Suprapubic skin (tissue), 4 donors: ENCODE data around the gene ZNF527. TPM values are rescaled to one million over a fixed set of nuclear protein-coding genes. Genes with fewer than 3 reads are reported as not detected.
A peak's percentile ranks its signal among the peaks of the same experiment; 100 is the strongest.
"Not testable (repeated sequence)": the region's sequence is repeated elsewhere in the genome, so short reads cannot be mapped to it uniquely, and the experiment has no call there.

Source experiments
- DNase-seq, 2 donors: peaks; one replicate each; pipeline ENCODE4 v3.0.0-alpha.2; 2019; ENCODE audit warnings: low spot score in 2 of 2
- H3K27ac ChIP-seq: fragments of 200-600 bp; sonication (generic); one replicate; pipeline ENCODE4 v1.5.1; 2019
- H3K27me3 ChIP-seq: fragments of 200-600 bp; sonication (generic); one replicate; pipeline ENCODE4 v1.5.1; 2019
- H3K36me3 ChIP-seq: fragments of 200-600 bp; sonication (generic); one replicate; pipeline ENCODE4 v1.5.1; 2019
- H3K4me1 ChIP-seq: fragments of 200-600 bp; sonication (generic); one replicate; pipeline ENCODE4 v1.5.1; 2019
- H3K4me3 ChIP-seq: fragments of 200-600 bp; sonication (generic); one replicate; pipeline ENCODE4 v1.5.1; 2019; ENCODE audit warnings: mild to moderate bottlenecking
- H3K9me3 ChIP-seq: fragments of 200-600 bp; sonication (generic); one replicate; pipeline ENCODE4 v1.5.1; 2019
- EP300 ChIP-seq: sonication (generic); formaldehyde crosslinking; IDR thresholded peaks from one replicate; pipeline ENCODE4 v1.6.1; 2017; ENCODE audit warnings: antibody characterized with exemption
- POLR2A ChIP-seq, 2 donors: fragments of 450-650 bp; IDR thresholded peaks; one replicate each; pipeline ENCODE4 v1.6.1; 2017; ENCODE audit warnings: antibody characterized with exemption in 2 of 2, mild to moderate bottlenecking in 2 of 2, moderate library complexity in 2 of 2
- POLR2AphosphoS5 ChIP-seq, 3 donors: sonication (generic); formaldehyde crosslinking; IDR thresholded peaks; one replicate each; pipeline ENCODE4 v1.6.1; 2017; ENCODE audit warnings: antibody characterized with exemption in 3 of 3
- WGBS: methylation state at CpG from one replicate; pipeline ENCODE4 v1.1.5; 2018; 5-methylcytosine and 5-hydroxymethylcytosine counted together
- total RNA-seq, 4 donors: library from RNA; depleted of rRNA; stranded (reverse); fragments of >200 nt; gene quantifications; one replicate each; pipeline ENCODE4 v1.1.0, GENCODE V29; 2016
- TF ChIP-seq, protein P1 (sequence below), 2 donors: fragments of 200-600 bp in 1 of 2; fragments of 450-650 bp in 1 of 2; sonication (generic) in 1 of 2; IDR thresholded peaks; one replicate each; pipeline ENCODE4 v1.5.1; 2016 to 2019; ENCODE audit warnings: antibody characterized with exemption in 2 of 2, mild to moderate bottlenecking in 1 of 2, moderate library complexity in 1 of 2

Gene ZNF527
- total RNA-seq, 4 donors from 2014 or later, result 2.9 to 10.5 (median 5.6) TPM

DNA sequence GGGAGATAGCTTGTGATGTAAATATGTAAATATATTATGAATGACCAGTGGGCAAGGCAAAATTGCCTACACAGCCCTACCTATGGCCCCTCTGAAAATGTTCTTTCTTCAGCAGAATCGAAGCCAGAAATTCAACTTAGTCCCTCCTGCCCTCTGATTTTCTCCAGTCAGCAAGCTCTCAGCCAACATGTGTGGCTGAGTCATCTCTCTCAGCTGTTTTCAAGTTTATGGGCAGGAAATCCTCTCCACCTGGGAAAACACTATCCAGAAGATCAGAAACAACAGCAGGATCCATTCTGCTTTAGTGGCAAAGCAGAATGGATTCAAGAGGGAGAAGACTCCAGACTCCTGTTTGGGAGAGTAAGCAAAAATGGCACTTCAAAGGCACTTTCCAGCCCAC lies 8.9 kb upstream of the ZNF527 start:
- WGBS, result 59% methylated on average over 1 of the region's 1 CpG
- DNase-seq, result no peak
- Histone ChIP-seq H3K36me3 (peaks cover 72% of the 10 kb centered on the region), H3K9me3 (peaks cover 13% of the 10 kb centered on the region), H3K4me1 (no peaks in the 10 kb centered on the region), H3K4me3 (no peak overlapping the region), H3K27me3 (no peaks in the 10 kb centered on the region), H3K27ac (no peak overlapping the region)
- TF ChIP-seq, protein P1, sequence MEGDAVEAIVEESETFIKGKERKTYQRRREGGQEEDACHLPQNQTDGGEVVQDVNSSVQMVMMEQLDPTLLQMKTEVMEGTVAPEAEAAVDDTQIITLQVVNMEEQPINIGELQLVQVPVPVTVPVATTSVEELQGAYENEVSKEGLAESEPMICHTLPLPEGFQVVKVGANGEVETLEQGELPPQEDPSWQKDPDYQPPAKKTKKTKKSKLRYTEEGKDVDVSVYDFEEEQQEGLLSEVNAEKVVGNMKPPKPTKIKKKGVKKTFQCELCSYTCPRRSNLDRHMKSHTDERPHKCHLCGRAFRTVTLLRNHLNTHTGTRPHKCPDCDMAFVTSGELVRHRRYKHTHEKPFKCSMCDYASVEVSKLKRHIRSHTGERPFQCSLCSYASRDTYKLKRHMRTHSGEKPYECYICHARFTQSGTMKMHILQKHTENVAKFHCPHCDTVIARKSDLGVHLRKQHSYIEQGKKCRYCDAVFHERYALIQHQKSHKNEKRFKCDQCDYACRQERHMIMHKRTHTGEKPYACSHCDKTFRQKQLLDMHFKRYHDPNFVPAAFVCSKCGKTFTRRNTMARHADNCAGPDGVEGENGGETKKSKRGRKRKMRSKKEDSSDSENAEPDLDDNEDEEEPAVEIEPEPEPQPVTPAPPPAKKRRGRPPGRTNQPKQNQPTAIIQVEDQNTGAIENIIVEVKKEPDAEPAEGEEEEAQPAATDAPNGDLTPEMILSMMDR (IDR thresholded peaks at IDR 0.05), result no peak
- no peak for TF ChIP-seq EP300
- no peak for TF ChIP-seq POLR2AphosphoS5 (IDR thresholded peaks at IDR 0.05)
- TF ChIP-seq POLR2A (IDR thresholded peaks at IDR 0.05), result no peak

DNA sequence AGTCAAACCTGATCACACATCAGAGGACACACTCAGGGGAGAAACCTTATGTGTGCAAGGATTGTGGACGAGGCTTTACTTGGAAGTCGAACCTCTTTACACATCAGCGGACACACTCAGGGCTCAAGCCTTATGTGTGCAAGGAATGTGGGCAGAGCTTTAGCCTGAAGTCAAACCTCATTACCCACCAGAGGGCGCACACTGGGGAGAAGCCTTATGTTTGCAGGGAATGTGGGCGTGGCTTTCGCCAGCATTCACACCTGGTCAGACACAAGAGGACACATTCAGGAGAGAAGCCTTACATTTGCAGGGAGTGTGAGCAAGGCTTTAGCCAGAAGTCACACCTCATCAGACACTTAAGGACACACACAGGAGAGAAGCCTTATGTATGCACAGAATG lies 8.2 kb upstream of the ZNF527 start:
- Histone ChIP-seq H3K9me3 (peaks cover 12% of the 10 kb centered on the region), H3K27ac (no peak overlapping the region), H3K27me3 (no peaks in the 10 kb centered on the region), H3K36me3 (peaks cover 65% of the 10 kb centered on the region), H3K4me1 (no peaks in the 10 kb centered on the region), H3K4me3 (no peak overlapping the region)
- WGBS, result 97% methylated on average over 6 of the region's 6 CpGs
- TF ChIP-seq POLR2A (IDR thresholded peaks at IDR 0.05) (no peak), EP300 (no peak)
- DNase-seq, result no peak

GRCh38 chr19:37370386-37370879 lies 466 bp upstream of the ZNF527 start:
- peak overlapping the region; percentile 70 for H3K4me3 ChIP-seq
- DNase-seq, result peak in 1 of 2 donors; percentile 63
- peak overlapping the region; percentile 78 for H3K27ac ChIP-seq
- peaks cover 17% of the 10 kb centered on the region for H3K4me1 ChIP-seq
- WGBS, result 27% methylated on average over 7 of the region's 18 CpGs
- not testable (repeated sequence) for H3K9me3 ChIP-seq, H3K27me3 ChIP-seq
- H3K36me3 ChIP-seq, result peaks cover 18% of the 10 kb centered on the region
- peak in 1 of 2 donors; percentile 21 for TF ChIP-seq POLR2A (IDR thresholded peaks at IDR 0.05)

DNA sequence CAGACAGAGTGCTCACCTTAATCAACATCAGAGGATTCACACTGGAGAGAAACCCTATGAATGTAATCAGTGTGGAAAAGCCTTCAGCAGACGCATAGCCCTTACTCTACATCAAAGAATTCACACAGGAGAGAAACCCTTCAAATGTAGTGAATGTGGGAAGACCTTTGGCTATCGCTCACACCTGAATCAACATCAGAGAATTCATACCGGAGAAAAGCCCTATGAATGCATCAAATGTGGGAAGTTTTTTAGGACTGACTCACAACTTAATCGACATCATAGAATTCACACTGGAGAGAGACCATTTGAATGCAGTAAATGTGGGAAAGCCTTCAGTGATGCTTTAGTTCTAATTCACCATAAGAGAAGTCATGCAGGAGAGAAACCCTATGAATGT lies 18.3 kb downstream of the ZNF527 start:
- TF ChIP-seq POLR2A (IDR thresholded peaks at IDR 0.05), result no peak
- TF ChIP-seq, protein P1 (IDR thresholded peaks at IDR 0.05), result no peak
- TF ChIP-seq POLR2AphosphoS5 (IDR thresholded peaks at IDR 0.05), result no peak
- TF ChIP-seq EP300, result no peak
- H3K4me3 ChIP-seq, result no peak overlapping the region
- no peaks in the 10 kb centered on the region for H3K27me3 ChIP-seq
- DNase-seq, result no peak
- H3K9me3 ChIP-seq, result peaks cover 49% of the 10 kb centered on the region
- 98% methylated on average over 4 of the region's 4 CpGs for WGBS
- no peak overlapping the region for H3K27ac ChIP-seq
- peaks cover 54% of the 10 kb centered on the region for H3K36me3 ChIP-seq
- H3K4me1 ChIP-seq, result no peaks in the 10 kb centered on the region

DNA sequence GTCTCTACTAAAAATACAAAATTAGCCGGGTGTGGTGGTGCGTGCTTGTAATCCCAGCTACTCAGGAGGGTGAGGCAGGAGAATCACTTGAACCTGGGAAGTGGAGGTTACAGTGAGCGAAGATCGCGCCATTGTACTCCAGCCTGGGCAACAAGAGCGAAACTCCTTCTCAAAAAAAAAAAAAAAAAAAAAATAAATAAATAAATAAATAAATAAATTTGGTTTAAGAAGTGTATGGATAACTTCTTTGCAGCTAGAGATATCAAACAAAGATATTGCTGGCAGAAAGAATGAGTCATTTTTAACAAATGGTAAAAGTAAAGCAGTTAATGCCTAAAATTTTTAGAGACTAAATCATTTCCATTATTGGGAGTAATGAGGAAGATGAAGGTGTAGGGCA lies 20.5 kb downstream of the ZNF527 start:
- H3K9me3 ChIP-seq, result peaks cover 61% of the 10 kb centered on the region
- H3K4me1 ChIP-seq, DNase-seq, H3K27me3 ChIP-seq, H3K4me3 ChIP-seq, H3K27ac ChIP-seq: not testable (repeated sequence)
- WGBS, result 97% methylated on average over 6 of the region's 6 CpGs
- peaks cover 32% of the 10 kb centered on the region for H3K36me3 ChIP-seq

DNA sequence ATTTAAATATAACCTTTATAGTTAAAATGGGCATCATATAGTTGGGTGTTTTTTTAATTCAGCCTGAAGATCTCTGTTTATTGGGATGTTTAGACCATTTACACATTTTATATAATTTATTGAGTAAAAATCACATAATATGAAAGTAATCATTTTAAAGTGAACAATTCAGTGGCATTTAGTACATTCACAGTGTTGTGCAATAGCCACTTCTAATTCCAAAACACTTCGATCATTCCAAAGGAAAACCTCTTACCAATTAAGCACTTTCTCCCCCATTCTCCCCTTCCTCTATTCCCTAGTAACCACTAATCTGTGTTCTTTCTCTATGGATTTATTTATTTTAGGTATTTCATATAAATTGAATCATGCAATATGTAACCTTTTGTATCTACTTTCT lies 30.2 kb downstream of the ZNF527 start:
- 88% methylated on average over 1 of the region's 1 CpG for WGBS
- TF ChIP-seq POLR2A (IDR thresholded peaks at IDR 0.05) (no peak), EP300 (no peak), POLR2AphosphoS5 (IDR thresholded peaks at IDR 0.05) (no peak)
- TF ChIP-seq, protein P1 (IDR thresholded peaks at IDR 0.05), result no peak
- no peaks in the 10 kb centered on the region for H3K36me3 ChIP-seq
- H3K4me1 ChIP-seq, result no peaks in the 10 kb centered on the region
- H3K27me3 ChIP-seq, result no peaks in the 10 kb centered on the region
- H3K4me3 ChIP-seq, result no peak overlapping the region
- H3K9me3 ChIP-seq, result peaks cover 75% of the 10 kb centered on the region
- no peak for DNase-seq
- no peak overlapping the region for H3K27ac ChIP-seq

GRCh38 chr19:37403403-37403802 lies 32.5 kb downstream of the ZNF527 start:
- Histone ChIP-seq H3K4me3 (no peak overlapping the region), H3K36me3 (no peaks in the 10 kb centered on the region), H3K4me1 (no peaks in the 10 kb centered on the region), H3K27me3 (no peaks in the 10 kb centered on the region), H3K9me3 (peaks cover 67% of the 10 kb centered on the region), H3K27ac (no peak overlapping the region)
- TF ChIP-seq POLR2AphosphoS5 (IDR thresholded peaks at IDR 0.05) (no peak), EP300 (no peak)
- peak in 1 of 2 donors; percentile 55 for DNase-seq
- WGBS, result 44% methylated on average over 22 of the region's 34 CpGs

DNA sequence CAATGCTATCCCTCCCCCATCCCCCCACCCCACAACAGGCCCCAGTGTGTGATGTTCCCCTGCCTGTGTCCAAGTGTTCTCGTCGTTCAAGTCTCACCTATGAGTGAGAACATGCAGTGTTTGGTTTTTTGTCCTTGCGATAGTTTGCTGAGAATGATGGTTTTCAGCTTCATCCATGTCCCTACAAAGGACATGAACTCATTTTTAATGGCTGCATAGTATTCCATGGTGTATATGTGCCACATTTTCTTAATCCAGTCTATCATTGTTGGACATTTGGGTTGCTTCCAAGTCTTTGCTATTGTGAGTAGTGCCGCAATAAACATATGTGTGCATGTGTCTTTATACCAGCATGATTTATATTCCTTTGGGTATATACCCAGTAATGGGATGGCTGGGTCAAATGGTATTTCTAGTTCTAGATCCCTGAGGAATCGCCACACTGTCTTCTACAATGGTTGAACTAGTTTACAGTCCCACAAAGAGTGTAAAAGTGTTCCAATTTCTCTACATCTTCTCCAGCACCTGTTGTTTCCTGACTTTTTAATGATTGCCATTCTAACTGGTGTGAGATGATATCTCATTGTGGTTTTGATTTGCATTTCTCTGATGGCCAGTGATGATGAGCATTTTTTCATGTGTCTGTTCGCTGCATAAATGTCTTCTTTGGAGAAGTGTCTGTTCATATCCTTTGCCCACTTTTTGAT lies 35.4 kb downstream of the ZNF527 start:
- WGBS, result 88% methylated on average over 6 of the region's 6 CpGs
- H3K27me3 ChIP-seq, H3K4me3 ChIP-seq, H3K27ac ChIP-seq, H3K36me3 ChIP-seq, H3K4me1 ChIP-seq, DNase-seq: not testable (repeated sequence)
- H3K9me3 ChIP-seq, result peaks cover 70% of the 10 kb centered on the region
